Bronchial smooth muscle cell (primary cell): Measurements from ENCODE around the gene MSH4. TPM values are rescaled to one million over a fixed set of nuclear protein-coding genes. Genes with fewer than 3 reads are reported as not detected.

ENCODE experiments used
- total RNA-seq: library from RNA; depleted of rRNA; stranded (reverse); fragments of >200 nt; gene quantifications from 2 replicates; pipeline ENCODE4 v1.2.1, GENCODE V29; 2014

MSH4 gene
- total RNA-seq, result 0.16 and 0.52 TPM in 2 replicates

DNA sequence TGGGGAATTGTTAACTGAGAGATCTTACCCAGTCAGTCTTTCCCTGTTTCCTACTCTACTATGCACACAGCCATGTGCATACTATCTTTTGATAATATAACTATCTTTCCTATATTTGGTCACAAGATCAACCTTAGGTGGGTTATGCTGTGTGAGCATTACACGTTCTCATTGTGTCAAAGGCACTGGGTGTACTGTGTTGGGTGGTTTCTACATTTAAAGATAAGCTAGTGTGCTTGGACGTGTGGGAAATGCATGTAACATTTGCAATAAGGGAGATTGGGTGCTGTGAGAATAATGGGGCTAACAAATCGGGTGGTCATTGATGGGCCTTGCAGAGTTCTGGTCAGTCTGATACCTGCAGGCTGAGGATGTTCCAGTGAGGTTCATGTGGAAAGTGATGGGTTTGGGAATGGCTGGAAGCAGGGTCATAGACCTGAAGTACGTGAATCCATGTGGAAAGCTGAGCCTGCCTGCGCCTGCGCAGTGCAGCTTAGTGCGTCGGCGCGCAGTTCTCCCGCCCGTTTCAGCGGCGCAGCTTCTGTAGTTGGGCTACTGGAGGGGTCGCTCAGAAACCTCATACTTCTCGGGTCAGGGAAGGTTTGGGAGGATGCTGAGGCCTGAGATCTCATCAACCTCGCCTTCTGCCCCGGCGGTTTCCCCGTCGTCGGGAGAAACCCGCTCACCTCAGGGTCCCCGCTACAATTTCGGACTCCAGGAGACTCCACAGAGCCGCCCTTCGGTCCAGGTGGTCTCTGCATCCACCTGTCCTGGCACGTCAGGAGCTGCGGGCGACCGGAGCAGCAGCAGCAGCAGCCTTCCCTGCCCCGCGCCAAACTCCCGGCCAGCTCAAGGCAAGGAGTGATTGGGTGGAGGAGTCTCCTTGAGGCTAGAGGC, at the start of gene MSH4:
TSS of gene MSH4 (plus strand) at position 507 of the 897 bp plus-strand sequence. CDS start at position 611, 104 bp downstream.

DNA sequence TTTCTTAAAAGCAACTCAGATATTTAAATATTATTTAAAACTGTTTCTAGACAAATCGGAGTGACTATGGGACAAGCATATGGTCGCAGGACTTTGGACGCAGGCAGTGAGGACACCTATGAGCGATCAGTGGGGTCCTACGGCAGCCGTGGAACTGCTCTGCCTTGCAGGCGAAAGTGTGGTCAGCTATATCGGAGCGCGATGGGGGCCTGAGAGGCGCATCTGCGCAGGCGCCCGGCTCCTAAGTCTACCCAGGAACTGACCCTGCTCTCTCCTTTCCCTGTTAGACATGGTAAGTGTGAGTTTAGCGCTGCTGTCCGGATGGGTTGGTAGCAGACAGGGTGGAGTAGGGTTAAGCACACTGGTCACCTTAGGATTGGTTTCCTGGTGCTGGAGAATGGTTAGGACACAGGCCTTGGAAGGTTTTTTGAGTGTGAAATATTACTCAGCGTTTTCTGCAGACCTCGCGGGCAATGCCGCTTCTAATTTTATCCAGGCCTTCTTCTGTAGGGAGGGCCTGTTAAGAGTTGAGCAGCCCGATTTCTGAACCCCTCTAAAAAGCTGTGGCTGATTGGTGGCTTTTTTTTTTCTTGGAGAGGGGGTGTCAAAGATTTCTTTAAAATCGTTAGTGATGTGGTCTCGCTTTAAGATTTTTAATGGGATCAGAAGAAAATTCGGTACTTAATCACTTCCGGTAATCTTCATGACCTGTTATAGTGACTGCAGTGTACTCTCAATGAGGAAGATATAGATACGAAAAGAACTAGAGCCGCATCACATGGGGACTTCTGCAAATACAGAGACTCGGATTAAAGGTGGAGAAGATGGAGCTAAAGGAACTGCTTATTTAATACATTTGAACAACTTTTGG, 10.5 kb upstream of the MSH4 start, which contains the start of gene RABGGTB:
TSS of gene RABGGTB (plus strand) at position 274 of the 871 bp plus-strand sequence. CDS start at position 290, 16 bp downstream.

DNA sequence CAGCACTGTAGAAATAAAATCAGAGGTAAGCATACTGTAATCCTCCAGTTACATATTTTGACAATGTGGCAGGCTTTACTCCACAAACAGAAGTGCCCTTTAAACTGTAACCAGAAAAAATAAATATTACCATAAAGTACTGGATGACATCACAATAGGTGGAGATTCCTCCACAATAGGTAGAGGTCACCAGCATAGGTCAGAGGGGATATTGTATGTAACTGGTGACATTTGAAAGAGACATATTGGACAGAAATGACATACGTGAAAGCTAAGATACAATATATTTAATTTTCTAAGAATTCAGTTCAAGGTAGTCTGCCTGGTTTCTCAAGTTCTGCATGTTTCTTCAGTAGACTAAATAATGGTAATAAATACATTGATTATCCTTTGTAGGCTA, 135.6 kb downstream of the MSH4 start, which contains the start of gene ASB17:
TSS of gene ASB17 (minus strand) at position 101 of the 400 bp plus-strand sequence. CDS start 113 bp downstream, outside the sequence.

Other genes with a start within 250 kb of the MSH4 start
- gene SLC44A5, start 185.8 kb upstream of the MSH4 start, total RNA-seq, result 0.09 and 0.16 TPM in 2 replicates
- gene ACADM, start 72.2 kb upstream of the MSH4 start, total RNA-seq, result 15.5 and 21.1 TPM in 2 replicates
- 50.3 and 55.5 TPM in 2 replicates for gene RABGGTB, start 10.6 kb upstream of the MSH4 start, total RNA-seq
- gene ASB17, start 135.5 kb downstream of the MSH4 start, total RNA-seq, result not detected in 2 replicates